GM12874 (cell line): ENCODE measurements around the gene ASAP2.

Experiments used
- CTCF ChIP-seq: IDR thresholded peaks from 2 replicates; pipeline ENCODE4 v1.5.1; 2011; ENCODE audit warnings: low read depth, mild to moderate bottlenecking, control low read depth, low read length, moderate library complexity; ENCODE audit not compliant: insufficient read depth

Gene ASAP2

GRCh38 chr2:9322576-9322975 lies 116.0 kb downstream of the ASAP2 start:
- no peak for TF ChIP-seq CTCF

- no peak for TF ChIP-seq CTCF
These were observed 118.8 kb downstream of the ASAP2 start for GRCh38 chr2:9325428-9325827.

GRCh38 chr2:9326975-9327374 lies 120.4 kb downstream of the ASAP2 start:
- no peak for TF ChIP-seq CTCF

GRCh38 chr2:9327873-9328352 lies 121.3 kb downstream of the ASAP2 start:
- TF ChIP-seq CTCF: no peak

- TF ChIP-seq CTCF: no peak
These were observed 122.3 kb downstream of the ASAP2 start for GRCh38 chr2:9328931-9329330.

GRCh38 chr2:9329497-9329896 lies 122.9 kb downstream of the ASAP2 start:
- TF ChIP-seq CTCF: no peak

GRCh38 chr2:9330612-9331270 lies 124.1 kb downstream of the ASAP2 start:
- TF ChIP-seq CTCF: no peak
